GM21528 (cell line): ENCODE data around the gene UBQLN3.
A peak's percentile ranks its signal among the peaks of the same experiment; 100 is the strongest.

Source experiments
- ATAC-seq: cut with Tn5 transposase; IDR thresholded peaks from one replicate; pipeline ENCODE4 v1.9.1; 2021; ENCODE audit warnings: mild to moderate bottlenecking, moderate library complexity; ENCODE audit not compliant: unreplicated experiment, low FRiP score

Gene UBQLN3

DNA sequence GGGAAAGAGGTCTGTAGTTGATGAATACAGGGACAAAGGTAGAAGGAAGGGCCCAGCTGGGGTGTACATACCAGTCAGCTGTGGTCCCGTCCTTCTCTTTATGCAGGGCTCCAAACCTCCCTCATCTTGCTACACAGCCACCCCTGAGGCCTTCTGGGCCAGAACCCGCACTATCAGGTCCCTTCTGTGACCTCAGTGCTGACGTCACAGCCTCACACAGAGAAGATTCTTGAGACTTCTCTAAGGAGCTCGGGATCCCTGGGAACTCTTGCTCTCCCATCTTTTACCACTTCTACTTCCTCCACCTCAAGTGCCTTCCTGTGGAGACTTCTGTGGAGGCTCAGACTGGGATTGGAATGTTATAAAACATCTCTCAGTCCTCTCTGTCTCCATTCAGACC, at the start of gene UBQLN3:
TSS of gene UBQLN3 (minus strand) at position 155 of the 400 bp plus-strand sequence. CDS start 399 bp downstream, outside the sequence.
- ATAC-seq, result no peak

DNA sequence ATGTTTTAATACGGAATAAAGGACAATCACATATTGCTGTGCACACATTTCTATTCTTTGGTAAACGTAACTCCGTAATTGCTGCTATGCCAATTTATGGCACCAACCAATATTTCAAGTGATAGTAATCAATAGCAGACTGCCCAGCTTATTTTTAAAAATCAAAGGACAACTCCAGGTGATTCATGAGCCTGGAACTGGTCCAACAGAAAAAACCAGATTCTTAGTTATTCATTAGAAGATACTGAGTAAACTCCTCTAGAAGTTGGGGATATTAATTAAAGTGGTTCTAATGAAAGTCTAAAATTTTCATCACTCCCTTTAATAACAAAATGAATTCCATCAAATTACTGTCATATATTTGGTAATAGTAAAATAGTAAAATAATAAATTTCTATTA, 48.0 kb upstream of the UBQLN3 start:
- no peak for ATAC-seq

DNA sequence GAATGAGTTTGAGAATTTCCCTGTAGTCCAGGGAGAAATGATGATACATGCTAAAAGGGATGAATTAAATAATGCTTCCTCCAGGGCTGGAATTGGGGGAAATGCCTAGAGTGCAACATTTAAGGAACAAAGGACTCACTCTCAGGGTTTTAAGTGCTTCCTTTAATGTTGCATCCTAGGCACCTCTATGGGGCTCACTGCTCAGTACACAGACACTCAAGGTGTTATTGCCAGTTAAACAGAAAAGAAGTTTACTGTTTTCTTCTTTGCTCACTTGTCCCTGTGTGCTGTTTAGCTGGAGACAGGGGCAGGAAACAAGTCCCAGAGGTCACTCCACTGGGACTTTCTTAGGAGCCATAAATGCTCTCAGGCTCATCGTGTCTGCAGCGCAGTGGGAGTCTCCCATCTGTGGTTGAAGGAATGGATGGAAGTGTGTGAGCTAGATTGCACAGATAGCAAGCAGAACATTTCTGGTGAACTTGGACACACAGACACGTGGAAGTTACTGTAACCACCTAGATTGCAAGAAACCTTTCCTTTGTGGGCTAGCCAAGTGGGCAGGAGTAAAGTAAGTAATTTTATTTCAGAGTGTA, 46.9 kb upstream of the UBQLN3 start:
- no peak for ATAC-seq

DNA sequence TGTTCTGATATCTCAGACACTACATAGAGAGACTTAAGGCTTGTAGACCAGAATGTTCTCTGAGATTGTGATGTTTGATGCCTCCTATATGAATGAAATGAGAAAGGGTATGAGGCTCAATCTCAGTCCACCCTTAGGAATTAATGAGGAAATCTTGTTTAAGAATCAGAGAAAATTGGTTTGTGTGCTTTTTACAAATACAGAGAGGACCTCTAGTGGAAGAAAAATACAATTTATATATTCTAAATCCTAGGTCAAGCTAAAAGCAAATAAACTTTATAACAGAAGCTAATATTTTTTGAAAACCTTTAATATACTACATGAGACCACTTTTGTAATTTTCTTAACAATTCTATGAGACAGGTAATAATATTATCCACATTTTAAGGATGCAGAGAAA, 43.6 kb upstream of the UBQLN3 start:
- ATAC-seq, result no peak

DNA sequence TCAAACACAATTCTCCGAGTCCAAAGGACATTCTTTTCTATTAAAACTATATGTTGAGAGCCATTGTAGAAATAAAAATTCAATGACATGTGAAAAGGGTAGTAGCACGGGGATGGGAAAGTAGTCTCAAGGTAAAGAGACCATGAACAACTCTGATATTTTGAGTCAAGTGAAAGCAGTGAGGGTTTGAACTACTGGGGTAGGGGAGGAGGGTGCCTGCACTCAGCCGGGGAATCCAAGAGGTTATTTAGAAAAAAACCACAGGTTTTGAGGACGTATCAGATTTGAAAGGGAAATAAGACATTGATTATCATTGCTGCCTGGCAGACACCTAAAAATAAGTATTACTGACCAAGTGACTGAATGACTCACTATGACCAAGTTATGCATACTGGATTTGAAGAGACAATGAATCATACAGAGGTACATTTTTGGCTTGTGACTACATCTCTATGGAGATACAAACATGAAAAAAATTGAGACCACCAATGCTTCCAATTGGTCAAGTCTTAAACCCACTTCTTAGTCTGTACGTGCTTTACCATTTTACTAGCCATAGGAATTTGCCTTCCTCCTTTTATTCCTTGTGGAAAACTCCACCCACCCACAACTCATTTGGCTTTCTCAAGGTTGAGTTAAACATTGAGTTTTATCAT, 40.8 kb upstream of the UBQLN3 start:
- no peak for ATAC-seq

DNA sequence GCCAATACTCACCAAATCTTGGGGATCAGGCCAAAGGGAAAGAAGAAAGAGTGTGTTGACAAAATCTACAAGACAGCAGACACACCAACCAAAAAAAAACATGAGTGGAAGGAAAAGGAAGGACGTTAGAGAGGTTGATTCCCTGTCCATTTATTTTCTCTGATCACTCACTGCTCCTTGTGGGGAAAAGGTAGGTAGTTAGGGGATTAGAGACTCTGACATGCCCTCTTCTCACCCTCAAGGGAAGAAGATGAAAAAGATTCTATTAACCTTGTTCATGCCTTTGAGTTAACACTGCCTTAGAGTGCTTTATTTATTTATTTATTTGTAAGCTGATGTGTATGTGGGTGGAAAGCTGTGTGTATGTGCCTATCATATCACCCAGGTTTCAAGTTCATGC, 38.7 kb upstream of the UBQLN3 start, which contains the start of gene OR52H1:
TSS of gene OR52H1 (minus strand) at position 101 of the 400 bp plus-strand sequence. CDS start 3,035 bp downstream, outside the sequence.
- ATAC-seq, result no peak

DNA sequence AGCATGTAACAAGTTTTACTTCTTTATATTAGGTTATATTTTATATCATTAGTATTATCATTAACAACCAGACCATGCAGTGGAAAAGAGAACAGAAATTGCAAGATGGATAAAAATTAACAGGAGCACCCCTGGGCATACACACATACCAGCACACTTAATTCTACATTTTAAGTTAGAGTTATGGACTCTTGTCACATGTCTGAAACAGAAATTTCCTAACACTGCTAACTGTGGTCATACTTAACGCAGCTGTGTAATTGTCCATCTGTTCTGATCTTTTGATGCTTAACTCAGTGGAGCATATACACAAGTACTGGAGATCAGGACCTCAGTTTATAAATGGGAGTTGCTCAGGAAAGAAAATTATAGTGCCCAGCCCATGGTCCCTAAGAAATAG, 38.2 kb upstream of the UBQLN3 start:
- peak; percentile 84 for ATAC-seq

DNA sequence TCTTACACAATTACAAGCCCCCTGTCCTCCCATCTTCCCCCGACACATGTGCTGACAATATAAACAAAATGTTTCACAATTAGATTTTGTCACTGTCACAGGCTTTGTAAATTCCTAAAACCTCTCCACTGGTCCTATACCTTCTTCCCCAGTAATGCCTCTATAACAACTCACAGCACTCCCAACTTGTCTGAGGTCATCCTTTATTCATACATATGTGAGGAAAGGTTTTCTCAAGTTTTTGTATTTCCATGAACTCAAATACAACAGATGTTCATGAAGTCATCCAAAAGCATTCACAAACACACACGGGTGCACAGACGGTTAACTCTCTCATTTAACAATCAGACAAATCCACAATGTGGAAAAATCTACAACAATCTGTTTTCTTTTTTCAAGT, 36.7 kb upstream of the UBQLN3 start:
- ATAC-seq, result no peak

DNA sequence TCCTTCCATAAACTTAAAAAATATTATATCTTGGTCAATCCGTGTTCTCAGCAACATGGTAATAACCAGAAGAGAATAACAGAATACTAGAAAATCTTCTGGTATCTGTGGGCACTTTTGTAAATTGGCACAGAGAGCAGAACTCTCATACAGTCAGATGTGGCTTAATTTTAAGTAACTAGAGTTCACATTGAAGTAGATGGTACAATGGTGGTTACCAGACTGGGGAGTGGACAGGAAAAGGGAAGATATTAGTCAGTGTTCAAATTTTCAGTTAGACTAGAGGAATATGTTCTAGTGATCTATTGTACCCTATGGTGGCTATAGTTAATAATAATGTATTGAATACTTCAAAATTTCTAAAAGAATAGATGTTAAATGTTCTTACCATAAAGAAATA, 31.7 kb upstream of the UBQLN3 start:
- no peak for ATAC-seq

DNA sequence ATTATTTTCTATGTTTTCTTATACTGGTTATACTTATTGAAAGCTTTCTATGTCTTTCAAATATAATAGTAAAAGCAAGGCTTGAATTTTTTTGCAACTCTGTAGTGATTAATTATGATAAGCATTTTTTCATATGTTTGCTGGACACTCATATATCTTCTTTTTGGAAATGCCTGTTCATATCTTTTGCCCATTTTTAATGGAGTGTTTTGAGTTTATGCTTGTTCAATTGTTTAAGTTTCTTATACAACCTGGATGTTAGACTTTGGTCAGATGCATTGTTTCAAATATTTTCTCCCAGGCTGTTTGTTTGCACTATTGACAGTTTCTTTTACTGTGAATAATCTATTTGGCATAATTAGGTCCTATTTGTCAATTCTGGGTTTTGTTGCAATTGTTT, 26.7 kb upstream of the UBQLN3 start:
- no peak for ATAC-seq

DNA sequence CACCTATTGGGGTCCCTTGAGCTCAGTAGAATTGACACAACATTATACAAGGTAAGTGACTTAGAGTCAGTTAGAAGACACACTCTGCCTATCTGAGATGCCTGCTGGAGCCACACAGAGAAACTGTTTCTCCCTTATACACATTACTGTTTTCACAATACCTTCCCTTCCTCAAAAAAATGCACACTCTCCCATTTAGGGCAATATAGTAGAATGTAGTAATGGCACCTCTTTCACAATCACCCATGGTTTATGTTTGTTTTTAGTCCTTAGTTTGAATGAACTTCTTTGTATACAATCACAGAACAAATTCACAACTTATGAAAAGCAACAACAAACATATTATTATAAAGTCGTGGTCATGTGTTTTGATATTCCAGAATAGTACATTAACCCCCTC, 24.3 kb upstream of the UBQLN3 start:
- ATAC-seq, result no peak

DNA sequence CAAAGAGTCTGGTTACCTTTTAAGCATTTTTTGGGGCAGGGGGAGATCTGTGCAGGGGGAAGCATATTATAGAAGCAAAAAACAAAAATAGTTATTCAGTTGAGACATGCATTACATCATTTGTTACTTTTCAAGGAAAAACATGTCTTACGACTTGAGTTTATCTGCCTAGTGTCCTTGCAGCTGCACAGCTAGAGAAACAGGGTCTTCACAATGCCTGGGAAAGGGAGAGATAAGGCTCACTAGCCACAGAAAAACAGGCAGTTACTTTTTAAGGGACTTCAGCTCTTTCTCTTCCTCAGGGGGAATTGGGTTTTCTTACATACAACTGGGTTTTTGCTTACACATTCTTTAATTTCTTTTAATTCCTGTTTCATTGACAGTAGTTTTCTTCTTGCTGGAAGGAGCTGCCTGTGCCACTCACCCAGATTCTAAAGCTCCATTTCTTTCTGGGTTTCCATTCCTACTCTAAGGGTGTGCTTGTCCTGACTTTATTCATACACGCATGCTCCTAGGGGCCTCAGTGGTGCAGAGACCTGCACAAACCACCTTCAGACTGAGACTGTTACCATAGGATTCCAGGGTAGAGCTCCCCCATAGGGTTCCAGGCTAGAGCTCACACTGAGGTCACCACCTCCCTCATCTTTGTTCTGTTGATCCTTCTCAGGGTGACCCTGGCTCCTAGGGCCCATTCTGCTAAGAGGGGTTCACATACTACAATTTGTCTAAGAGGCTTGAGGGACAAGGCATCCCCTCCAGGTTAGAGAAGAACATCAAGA, 21.5 kb upstream of the UBQLN3 start:
- no peak for ATAC-seq

DNA sequence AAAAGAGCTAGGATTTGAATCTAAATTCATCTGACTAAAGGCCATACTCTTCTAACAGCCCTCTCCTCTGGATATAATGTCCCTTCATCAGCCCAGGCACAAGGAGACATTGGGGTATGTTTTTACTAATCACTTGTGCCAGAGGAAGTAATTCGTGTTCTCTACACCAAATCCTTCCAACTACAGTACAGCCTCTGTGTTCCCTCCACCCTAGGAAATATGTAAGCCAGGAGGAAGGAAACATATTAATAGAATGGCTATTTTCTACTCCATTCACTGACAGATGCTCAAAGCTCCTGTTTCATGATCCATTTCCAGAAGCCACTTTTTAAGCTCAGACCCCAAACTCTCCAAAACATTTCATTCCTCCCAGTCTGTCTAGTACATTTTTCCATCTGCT, 18.7 kb upstream of the UBQLN3 start:
- no peak for ATAC-seq

DNA sequence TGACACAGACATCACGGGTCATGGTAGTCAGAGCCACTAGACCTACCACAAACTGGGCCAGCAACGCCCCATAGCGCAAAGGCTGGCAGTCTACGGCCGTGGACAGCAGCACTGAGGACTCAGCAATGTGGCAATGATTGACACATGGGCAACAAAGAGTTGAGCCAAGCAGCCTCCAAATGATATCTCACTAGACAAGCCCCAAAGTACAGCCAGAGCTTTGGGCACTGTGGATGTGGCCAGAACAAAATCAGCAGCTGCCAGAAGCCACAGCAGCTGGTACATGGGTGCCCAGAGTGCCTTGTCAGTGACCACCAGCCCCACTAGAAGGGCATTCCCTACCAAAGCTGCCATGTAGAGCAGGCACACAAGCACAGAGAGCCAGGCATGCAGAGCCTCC, 18.0 kb upstream of the UBQLN3 start:
- ATAC-seq, result no peak

DNA sequence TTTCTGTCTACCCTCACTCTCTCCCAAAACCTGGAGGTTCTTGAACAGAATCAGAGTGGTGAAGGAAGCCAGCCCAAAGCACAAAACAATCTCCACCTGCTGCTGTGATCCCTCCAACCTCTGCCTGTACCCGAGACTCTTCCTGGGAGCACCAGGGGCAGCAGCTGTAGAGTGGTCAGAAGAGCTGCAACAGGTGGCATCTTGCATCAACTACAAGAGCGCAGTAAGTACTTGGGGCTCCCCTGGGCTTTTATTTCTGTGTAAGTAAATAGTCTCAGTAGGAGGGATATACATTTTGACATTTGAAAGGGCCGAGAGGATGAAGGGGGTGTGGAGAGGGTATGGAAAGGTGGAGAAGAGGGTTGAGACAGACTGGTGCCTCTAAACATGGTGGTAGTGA, 15.0 kb upstream of the UBQLN3 start:
- no peak for ATAC-seq

DNA sequence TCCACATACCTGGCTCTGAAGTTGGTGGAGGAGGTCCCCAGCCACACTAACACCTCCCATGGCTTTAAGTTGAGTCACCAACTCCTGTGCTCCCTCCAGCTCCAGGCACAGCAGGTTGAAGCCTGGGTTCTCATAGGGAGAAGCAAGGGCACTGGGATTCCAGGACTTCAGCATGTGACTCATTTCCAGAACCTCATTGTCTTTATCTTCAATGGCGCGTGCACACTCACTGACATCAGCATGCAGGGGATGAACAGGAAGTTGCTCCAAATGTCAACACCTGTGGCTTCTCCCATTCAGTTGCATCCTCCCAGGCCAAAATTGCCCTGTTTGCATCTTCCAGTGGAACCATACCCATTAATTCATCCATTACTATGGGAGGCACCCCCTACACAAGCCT, 12.6 kb upstream of the UBQLN3 start:
- ATAC-seq, result no peak

DNA sequence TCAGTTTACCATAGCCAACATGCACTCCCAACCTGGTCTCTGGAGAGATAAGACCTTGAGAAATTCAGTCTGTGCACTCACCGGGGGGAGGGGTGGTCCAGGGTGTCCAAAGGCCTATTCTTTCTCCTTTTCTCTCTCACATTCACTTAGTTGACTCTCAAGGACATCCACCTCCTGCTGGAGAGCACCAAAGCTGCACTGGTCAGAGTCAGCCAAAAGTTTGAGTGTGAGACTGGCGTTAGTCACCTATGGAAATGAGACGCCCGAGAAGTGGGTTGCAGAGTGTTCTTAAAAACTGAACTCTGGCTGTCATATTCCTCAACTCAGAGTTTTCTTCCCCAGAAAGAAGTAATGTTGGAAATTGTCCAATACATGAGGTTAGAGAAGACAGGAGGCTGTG, 11.8 kb upstream of the UBQLN3 start:
- no peak for ATAC-seq

DNA sequence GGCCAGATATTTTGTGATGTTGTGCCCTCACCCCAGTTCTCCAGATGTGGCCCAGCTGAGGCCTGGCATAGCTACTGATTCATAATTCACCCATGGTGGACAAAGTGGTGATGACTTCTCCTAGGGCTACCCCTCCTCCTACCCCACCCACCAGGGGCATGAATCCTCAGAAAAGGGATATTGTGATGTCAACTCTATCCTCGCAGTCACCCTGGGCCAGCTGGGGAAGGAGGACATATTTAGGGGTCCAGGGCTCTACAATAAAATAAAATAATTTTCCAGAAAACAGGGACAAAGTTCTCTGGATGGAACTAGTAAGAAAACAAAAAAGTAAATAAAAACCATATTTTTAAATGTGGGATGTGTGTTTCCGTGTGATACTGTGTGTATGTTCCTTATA, 6.8 kb upstream of the UBQLN3 start, which contains the start of gene UBQLNL:
TSS of gene UBQLNL (minus strand) at position 101 of the 400 bp plus-strand sequence. CDS start 258 bp downstream, outside the sequence.
- ATAC-seq, result no peak

DNA sequence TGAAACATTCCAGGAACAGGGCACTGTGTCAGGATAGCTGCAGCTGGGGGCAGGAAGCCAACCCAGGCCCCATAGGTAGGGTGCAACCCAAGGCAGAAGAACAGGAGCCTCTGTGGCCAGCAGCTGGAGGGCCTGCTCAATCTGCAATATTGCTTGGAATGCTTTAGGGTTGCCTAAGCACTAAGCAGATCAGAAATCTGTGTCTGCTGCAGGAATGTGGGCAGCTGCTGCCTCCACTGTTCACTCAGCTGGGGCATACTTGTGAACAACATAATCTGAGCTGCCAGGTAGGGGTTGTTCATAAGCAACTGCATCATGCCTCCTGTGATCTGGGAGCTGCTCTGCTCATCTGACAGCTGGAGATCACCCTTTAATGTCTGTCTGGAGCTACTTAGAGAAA, 5.1 kb upstream of the UBQLN3 start:
- ATAC-seq, result no peak

DNA sequence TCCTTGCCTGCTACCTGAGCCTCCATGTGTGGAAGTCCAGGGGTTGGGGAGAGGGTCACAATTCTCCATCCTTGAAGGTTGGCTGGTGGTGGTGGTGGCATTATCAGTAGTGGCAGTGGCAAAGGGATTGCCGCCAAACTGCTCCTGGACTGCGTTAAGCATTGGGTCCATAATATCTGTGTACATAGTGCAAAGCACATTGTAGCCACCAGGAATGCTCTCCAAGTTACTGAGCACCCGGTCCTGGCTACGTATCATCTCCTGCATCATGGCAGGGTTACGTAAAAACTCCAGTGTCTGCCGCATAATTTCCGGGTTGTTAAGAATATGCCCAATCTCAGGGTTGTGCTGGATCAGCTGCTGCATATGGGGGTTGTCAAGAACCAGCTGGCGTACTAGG, 1.2 kb downstream of the UBQLN3 start:
- no peak for ATAC-seq

DNA sequence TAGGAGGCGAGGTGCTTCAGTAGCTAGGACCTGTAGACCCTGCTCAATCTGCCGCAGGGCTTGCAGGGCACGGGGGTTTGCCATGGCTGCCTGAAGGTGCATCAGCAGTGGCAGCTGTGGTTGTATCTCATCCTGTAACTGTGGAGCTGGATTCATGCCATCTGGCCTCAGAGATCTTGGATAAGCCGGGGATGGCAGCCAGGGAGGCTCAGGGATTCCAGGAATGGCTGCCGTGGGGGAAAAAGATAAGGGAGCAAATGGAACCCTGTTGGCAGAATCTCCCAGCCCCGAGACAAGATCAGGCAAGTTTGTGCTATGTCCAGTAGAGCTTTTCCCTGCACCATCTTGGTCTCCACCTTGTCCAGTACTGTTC, 1.8 kb downstream of the UBQLN3 start:
- ATAC-seq, result no peak
